K562 (cell line): ENCODE measurements around the gene TMEM135. TPM values are rescaled to one million over a fixed set of nuclear protein-coding genes. Genes with fewer than 3 reads are reported as not detected.

ENCODE experiments used
- ATAC-seq: fragments of 200-7000 bp; cut with Tn5 transposase; 3 replicates; pipeline ENCODE4 v1.9.1; 2020; ENCODE audit warnings: moderate library complexity
- BruUV-seq: library from RNA; stranded (reverse); fragments of 400-500 nt; replicated peaks from 2 replicates; lab custom pipeline; 2021; lab: Mats Ljungman, UMichigan
- CTCF ChIA-PET: fragments of 300-600 bp; formaldehyde crosslinking; extraction: SDS; loops from one replicate; lab custom pipeline; 2021; ENCODE audit warnings: low intra/inter-chr PET ratio; lab: Yijun Ruan, JAX
- POLR2A ChIA-PET: fragments of 300-600, 350-650 bp; sonication (Branson Sonifier 250); formaldehyde crosslinking; extraction: SDS; loops from one replicate; lab custom pipeline; 2021; ENCODE audit warnings: antibody characterized with exemption, inconsistent platforms; lab: Yijun Ruan, JAX
- DNase-seq, 4 experiments: peaks; one replicate each; pipeline versions ENCODE4 v3.0.0 to v3.0.0-alpha.2; 2011 to 2018; ENCODE audit warnings: low spot score in 3 of 4, mixed read lengths in 3 of 4; ENCODE audit errors: extremely low read depth in 1 of 4
- FAIRE-seq: peaks from 2 replicates; lab custom pipeline; 2011; peaks lifted over from hg19 to GRCh38; lab: Jason Lieb, UNC
- H2AFZ ChIP-seq: 2 replicates; pipeline ENCODE4 v1.6.0; 2011; ENCODE audit warnings: low read depth, low read length, control low read depth, inconsistent platforms
- H3K27ac ChIP-seq: fragments of 200-600 bp; 3 replicates; pipeline ENCODE4 v1.8.0; 2011; ENCODE audit warnings: low read depth, mild to moderate bottlenecking, control low read depth, inconsistent platforms, low read length, moderate library complexity, mixed read lengths; ENCODE audit errors: extremely low read depth
- H3K27me3 ChIP-seq, 2 experiments: fragments of 300-600 bp in 1 of 2; 2 replicates in 1 of 2; 3 replicates in 1 of 2; pipeline versions ENCODE4 v1.6.0 to v1.8.0; 2011; ENCODE audit warnings: inconsistent platforms in 2 of 2, low read length in 2 of 2, mild to moderate bottlenecking in 1 of 2, mixed read lengths in 1 of 2, moderate library complexity in 1 of 2; ENCODE audit not compliant: control insufficient read depth in 2 of 2, insufficient read depth in 2 of 2
- H3K36me3 ChIP-seq: fragments of 300-600 bp; 3 replicates; pipeline ENCODE4 v1.8.0; 2011; ENCODE audit warnings: mild to moderate bottlenecking, low read length, inconsistent platforms; ENCODE audit not compliant: control insufficient read depth, insufficient read depth
- H3K4me1 ChIP-seq, 2 experiments: fragments of 200-600 bp in 1 of 2; replicated peaks in 1 of 2; 2 replicates in 1 of 2; 3 replicates in 1 of 2; pipeline versions ENCODE4 v1.5.1 to v1.8.0; 2011; ENCODE audit warnings: inconsistent platforms in 2 of 2, low read length in 2 of 2, mild to moderate bottlenecking in 1 of 2, mixed read lengths in 1 of 2, moderate library complexity in 1 of 2; ENCODE audit not compliant: control insufficient read depth in 2 of 2, insufficient read depth in 2 of 2
- H3K4me2 ChIP-seq: 2 replicates; pipeline ENCODE4 v1.6.1; 2011; ENCODE audit warnings: low read length, control low read depth, inconsistent platforms, mixed read lengths; ENCODE audit not compliant: insufficient read depth
- H3K4me3 ChIP-seq: fragments of 200-600 bp; sonication (generic), shearing (Covaris generic); 2 replicates; pipeline ENCODE4 v1.5.1; 2016; ENCODE audit warnings: control low read depth, inconsistent platforms
- H3K79me2 ChIP-seq: fragments of 200-600 bp; 3 replicates; pipeline ENCODE4 v1.8.0; 2011; ENCODE audit warnings: low read length, inconsistent platforms; ENCODE audit not compliant: control insufficient read depth, insufficient read depth
- H3K9ac ChIP-seq, 2 experiments: 2 replicates each; pipeline versions ENCODE4 v1.6.0 to v1.6.1; 2011; ENCODE audit warnings: low read depth in 2 of 2, low read length in 2 of 2, control low read depth in 1 of 2, inconsistent platforms in 1 of 2, mild to moderate bottlenecking in 1 of 2, mixed read lengths in 1 of 2; ENCODE audit not compliant: insufficient read depth in 1 of 2
- H3K9me1 ChIP-seq: one replicate; pipeline ENCODE4 v1.6.0; 2011; ENCODE audit warnings: inconsistent platforms, mild to moderate bottlenecking, low read length, moderate library complexity; ENCODE audit not compliant: control insufficient read depth, insufficient read depth
- H3K9me3 ChIP-seq: replicated peaks from 2 replicates; pipeline ENCODE4 v1.5.1; 2011; ENCODE audit warnings: low read depth, low read length, inconsistent platforms; ENCODE audit not compliant: control insufficient read depth, insufficient read depth
- H4K20me1 ChIP-seq: replicated peaks from 2 replicates; pipeline ENCODE4 v1.6.1; 2011; ENCODE audit warnings: low read length, inconsistent platforms, mixed read lengths; ENCODE audit not compliant: control insufficient read depth, insufficient read depth
- FOXK2 ChIP-seq, 2 experiments: fragments of 450-650 bp; IDR thresholded peaks in 1 of 2; conservative IDR thresholded peaks in 1 of 2; 2 replicates each; pipeline ENCODE4 v1.6.1; 2016; ENCODE audit warnings: low read depth in 2 of 2, mild to moderate bottlenecking in 1 of 2
- NR0B1 ChIP-seq: fragments of 450-650 bp; IDR thresholded peaks from one replicate; pipeline ENCODE4 v1.6.1; 2018; ENCODE audit warnings: mild to moderate bottlenecking, moderate library complexity; ENCODE audit not compliant: partially characterized antibody
- SMARCA5 ChIP-seq: fragments of 450-650 bp; IDR thresholded peaks from 2 replicates; pipeline ENCODE4 v1.6.1; 2016
- ZNF512 ChIP-seq: IDR thresholded peaks from 2 replicates; pipeline ENCODE4 v1.6.1; 2016; ENCODE audit warnings: missing genetic modification characterization, missing compliant biosample characterization
- ZNF57 ChIP-seq: fragments of 450-650 bp; formaldehyde crosslinking; IDR thresholded peaks from 2 replicates; pipeline ENCODE4 v1.4.0; 2020; ENCODE audit warnings: mild to moderate bottlenecking, moderate library complexity
- ZNF589 ChIP-seq: fragments of 200-800 bp; sonication (Bioruptor generic); IDR thresholded peaks from 2 replicates; pipeline ENCODE4 v1.6.1; 2016; ENCODE audit warnings: low read depth, missing genetic modification characterization, missing compliant biosample characterization
- WGBS: fragments of 100-300 bp; shearing (Covaris generic); methylation state at CpG from one replicate; pipeline ENCODE4 v1.1.6; 2016; ENCODE audit warnings: low coverage, mixed read lengths; ENCODE audit not compliant: insufficient coverage; ENCODE audit errors: missing lambda C conversion rate; 5-methylcytosine and 5-hydroxymethylcytosine counted together
- in situ Hi-C: fragments of 300-500 bp; cut with MboI; formaldehyde crosslinking; loops from 4 replicates; pipeline ENCODE4 v1.15.0; 2018; ENCODE audit warnings: inconsistent platforms, mixed read lengths
- intact Hi-C: fragments of 100-400 bp; cut with micrococcal nuclease; formaldehyde crosslinking; loops from 2 replicates; pipeline ENCODE4 v1.14.2; 2022
- polyA plus RNA-seq, 8 experiments: library from polyadenylated mRNA; depleted of rRNA in 4 of 8; stranded (reverse) in 5 of 8; unstranded in 3 of 8; fragments of >200 nt; fragmentation: Nextera tagmentation in 2 of 8; fragmentation: Illumina TruSeq in 1 of 8; extraction: Ambion mirVana in 2 of 8; extraction: Trizol in 1 of 8; gene quantifications; 2 replicates each; pipeline versions ENCODE4 v1.2.1 to v1.2.3, GENCODE V29; 2011 to 2014; ENCODE audit warnings: inconsistent platforms in 1 of 8, missing spikeins in 1 of 8
- total RNA-seq, 7 experiments: library from RNA; depleted of rRNA in 6 of 7; stranded (reverse); fragments of >200 nt in 6 of 7; fragmentation: Illumina TruSeq in 2 of 7; extraction: Trizol in 2 of 7; gene quantifications; 2 replicates each; pipeline versions ENCODE4 v1.2.1 to v1.2.3, GENCODE V29; 2011 to 2021; ENCODE audit warnings: low replicate concordance in 1 of 7
- TF ChIP-seq, protein P1 (sequence below): fragments of 450-650 bp; formaldehyde crosslinking; IDR thresholded peaks from 2 replicates; pipeline ENCODE4 v1.4.0; 2022; ENCODE audit warnings: mild to moderate bottlenecking, moderate library complexity
- TF ChIP-seq, protein P2 (sequence below): sonication (generic); formaldehyde crosslinking; IDR thresholded peaks from 2 replicates; pipeline ENCODE4 v1.8.0; 2023; ENCODE audit warnings: missing genetic modification reagents, mild to moderate bottlenecking, borderline replicate concordance
- TF ChIP-seq, protein P3 (sequence below): sonication (generic); formaldehyde crosslinking; IDR thresholded peaks from 2 replicates; pipeline ENCODE4 v1.9.0; 2022; ENCODE audit warnings: mild to moderate bottlenecking, missing genetic modification reagents

The TMEM135 gene
- total and polyA plus RNA-seq, 9 of the 15 experiments (the other 6 are each of a cell fraction or from before 2014, with no cell fraction given) = 17.3 to 53.6 (median 24.9) TPM

GRCh38 chr11:87142594-87142993 lies 104.9 kb downstream of the TMEM135 start:
- Histone ChIP-seq H3K4me1 (no peaks in the 10 kb centered on the region), H3K9me1 (no peaks in the 10 kb centered on the region), H3K27me3 (no peaks in the 10 kb centered on the region), H3K27ac (no peak overlapping the region), H3K4me2 (no peak overlapping the region), H3K9me3 (no peaks in the 10 kb centered on the region), H3K4me3 (no peak overlapping the region), H2AFZ (no peak overlapping the region), H3K9ac (no peak overlapping the region), H4K20me1 (no peaks in the 10 kb centered on the region), H3K36me3 (no peaks in the 10 kb centered on the region), H3K79me2 (peaks cover 21% of the 10 kb centered on the region)
- ATAC-seq (no peak), DNase-seq (no peak), FAIRE-seq (no peak)
- TF ChIP-seq NR0B1 (no peak), FOXK2 (conservative IDR thresholded peaks at IDR 0.05 in 1 of 2, IDR thresholded peaks at IDR 0.05 in 1 of 2; ENCODE audit: low read depth in 2 of 2) (no peak), SMARCA5 (0 out of 2 replicates have a peak, but pooled peaks have one; percentile 29), ZNF57 (CRISPR knock-in tag) (no peak), ZNF589 (CRISPR knock-in tag) (no peak), ZNF512 (tag) (peak; percentile 89)
- TF ChIP-seq, protein P1, sequence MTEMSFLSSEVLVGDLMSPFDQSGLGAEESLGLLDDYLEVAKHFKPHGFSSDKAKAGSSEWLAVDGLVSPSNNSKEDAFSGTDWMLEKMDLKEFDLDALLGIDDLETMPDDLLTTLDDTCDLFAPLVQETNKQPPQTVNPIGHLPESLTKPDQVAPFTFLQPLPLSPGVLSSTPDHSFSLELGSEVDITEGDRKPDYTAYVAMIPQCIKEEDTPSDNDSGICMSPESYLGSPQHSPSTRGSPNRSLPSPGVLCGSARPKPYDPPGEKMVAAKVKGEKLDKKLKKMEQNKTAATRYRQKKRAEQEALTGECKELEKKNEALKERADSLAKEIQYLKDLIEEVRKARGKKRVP (CRISPR knock-in tag) = no peak
- TF ChIP-seq, protein P2, sequence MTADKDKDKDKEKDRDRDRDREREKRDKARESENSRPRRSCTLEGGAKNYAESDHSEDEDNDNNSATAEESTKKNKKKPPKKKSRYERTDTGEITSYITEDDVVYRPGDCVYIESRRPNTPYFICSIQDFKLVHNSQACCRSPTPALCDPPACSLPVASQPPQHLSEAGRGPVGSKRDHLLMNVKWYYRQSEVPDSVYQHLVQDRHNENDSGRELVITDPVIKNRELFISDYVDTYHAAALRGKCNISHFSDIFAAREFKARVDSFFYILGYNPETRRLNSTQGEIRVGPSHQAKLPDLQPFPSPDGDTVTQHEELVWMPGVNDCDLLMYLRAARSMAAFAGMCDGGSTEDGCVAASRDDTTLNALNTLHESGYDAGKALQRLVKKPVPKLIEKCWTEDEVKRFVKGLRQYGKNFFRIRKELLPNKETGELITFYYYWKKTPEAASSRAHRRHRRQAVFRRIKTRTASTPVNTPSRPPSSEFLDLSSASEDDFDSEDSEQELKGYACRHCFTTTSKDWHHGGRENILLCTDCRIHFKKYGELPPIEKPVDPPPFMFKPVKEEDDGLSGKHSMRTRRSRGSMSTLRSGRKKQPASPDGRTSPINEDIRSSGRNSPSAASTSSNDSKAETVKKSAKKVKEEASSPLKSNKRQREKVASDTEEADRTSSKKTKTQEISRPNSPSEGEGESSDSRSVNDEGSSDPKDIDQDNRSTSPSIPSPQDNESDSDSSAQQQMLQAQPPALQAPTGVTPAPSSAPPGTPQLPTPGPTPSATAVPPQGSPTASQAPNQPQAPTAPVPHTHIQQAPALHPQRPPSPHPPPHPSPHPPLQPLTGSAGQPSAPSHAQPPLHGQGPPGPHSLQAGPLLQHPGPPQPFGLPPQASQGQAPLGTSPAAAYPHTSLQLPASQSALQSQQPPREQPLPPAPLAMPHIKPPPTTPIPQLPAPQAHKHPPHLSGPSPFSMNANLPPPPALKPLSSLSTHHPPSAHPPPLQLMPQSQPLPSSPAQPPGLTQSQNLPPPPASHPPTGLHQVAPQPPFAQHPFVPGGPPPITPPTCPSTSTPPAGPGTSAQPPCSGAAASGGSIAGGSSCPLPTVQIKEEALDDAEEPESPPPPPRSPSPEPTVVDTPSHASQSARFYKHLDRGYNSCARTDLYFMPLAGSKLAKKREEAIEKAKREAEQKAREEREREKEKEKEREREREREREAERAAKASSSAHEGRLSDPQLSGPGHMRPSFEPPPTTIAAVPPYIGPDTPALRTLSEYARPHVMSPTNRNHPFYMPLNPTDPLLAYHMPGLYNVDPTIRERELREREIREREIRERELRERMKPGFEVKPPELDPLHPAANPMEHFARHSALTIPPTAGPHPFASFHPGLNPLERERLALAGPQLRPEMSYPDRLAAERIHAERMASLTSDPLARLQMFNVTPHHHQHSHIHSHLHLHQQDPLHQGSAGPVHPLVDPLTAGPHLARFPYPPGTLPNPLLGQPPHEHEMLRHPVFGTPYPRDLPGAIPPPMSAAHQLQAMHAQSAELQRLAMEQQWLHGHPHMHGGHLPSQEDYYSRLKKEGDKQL (CRISPR knock-in tag) = no peak
- TF ChIP-seq, protein P3, sequence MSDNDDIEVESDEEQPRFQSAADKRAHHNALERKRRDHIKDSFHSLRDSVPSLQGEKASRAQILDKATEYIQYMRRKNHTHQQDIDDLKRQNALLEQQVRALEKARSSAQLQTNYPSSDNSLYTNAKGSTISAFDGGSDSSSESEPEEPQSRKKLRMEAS (CRISPR knock-in tag) = no peak
- intact Hi-C loops = no loop called here
- CTCF ChIA-PET = no interaction called here
- POLR2A ChIA-PET = interaction anchor here (0.8 kb wide), 1 partner anchor 9 kb away, joined by 3 read pairs; no protein-coding TSS in a partner anchor
- no TSS peak for BruUV-seq
- in situ Hi-C loops = no loop called here
- WGBS = 71% methylated on average over 1 of the region's 1 CpG
